Measurements from ENCODE around the gene CAMTA1. TPM values are rescaled to one million over a fixed set of nuclear protein-coding genes. Genes with fewer than 3 reads are reported as not detected.

The CAMTA1 gene
- total RNA-seq, 6 experiments from 2014 or later = 78.1 to 96.6 (median 86.1) TPM

DNA sequence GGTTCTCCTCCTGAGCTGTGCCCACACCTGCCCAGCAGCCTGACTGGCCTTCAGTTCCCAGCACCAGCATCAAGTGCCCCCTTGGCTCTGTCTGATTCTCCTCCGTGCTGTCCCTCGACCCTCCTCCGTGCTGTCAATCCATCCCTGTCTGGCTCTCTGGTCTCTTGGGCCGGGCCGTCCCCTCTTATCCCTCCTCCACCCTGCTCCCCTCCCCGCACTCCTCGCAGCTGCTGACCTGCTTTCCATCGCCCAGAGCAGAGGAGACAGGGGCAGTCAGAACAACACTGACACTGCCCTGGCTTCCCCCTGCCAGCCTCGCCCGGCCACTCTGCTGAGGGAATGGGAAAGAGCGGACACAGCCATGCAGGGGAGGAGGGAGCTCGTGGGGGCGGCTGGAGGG, 267.4 kb downstream of the CAMTA1 start:
- H3K36me3 Mint-ChIP-seq (ENCODE audit: low read depth) = no peaks in the 10 kb centered on the region; the same call in 1 of the 2 replicates
- DNase-seq = no peak
- peaks cover 65% of the 10 kb centered on the region for H3K27me3 Mint-ChIP-seq (ENCODE audit: insufficient read depth)
- TF ChIP-seq, protein P1, sequence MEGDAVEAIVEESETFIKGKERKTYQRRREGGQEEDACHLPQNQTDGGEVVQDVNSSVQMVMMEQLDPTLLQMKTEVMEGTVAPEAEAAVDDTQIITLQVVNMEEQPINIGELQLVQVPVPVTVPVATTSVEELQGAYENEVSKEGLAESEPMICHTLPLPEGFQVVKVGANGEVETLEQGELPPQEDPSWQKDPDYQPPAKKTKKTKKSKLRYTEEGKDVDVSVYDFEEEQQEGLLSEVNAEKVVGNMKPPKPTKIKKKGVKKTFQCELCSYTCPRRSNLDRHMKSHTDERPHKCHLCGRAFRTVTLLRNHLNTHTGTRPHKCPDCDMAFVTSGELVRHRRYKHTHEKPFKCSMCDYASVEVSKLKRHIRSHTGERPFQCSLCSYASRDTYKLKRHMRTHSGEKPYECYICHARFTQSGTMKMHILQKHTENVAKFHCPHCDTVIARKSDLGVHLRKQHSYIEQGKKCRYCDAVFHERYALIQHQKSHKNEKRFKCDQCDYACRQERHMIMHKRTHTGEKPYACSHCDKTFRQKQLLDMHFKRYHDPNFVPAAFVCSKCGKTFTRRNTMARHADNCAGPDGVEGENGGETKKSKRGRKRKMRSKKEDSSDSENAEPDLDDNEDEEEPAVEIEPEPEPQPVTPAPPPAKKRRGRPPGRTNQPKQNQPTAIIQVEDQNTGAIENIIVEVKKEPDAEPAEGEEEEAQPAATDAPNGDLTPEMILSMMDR (IDR thresholded peaks at IDR 0.05) = no peak
- H3K27ac Mint-ChIP-seq = no peak overlapping the region
- H3K4me1 Mint-ChIP-seq (ENCODE audit: low read depth) = no peaks in the 10 kb centered on the region
- H3K4me3 Mint-ChIP-seq = no peak overlapping the region
- no peaks in the 10 kb centered on the region; the same call in 1 of the 2 replicates for H3K9me3 Mint-ChIP-seq

GRCh38 chr1:7060745-7061144, 275.5 kb downstream of the CAMTA1 start:
- TF ChIP-seq, protein P1 (IDR thresholded peaks at IDR 0.05) = no peak
- Mint-ChIP-seq H3K36me3 (ENCODE audit: low read depth) (no peaks in the 10 kb centered on the region), H3K4me3 (no peak overlapping the region), H3K4me1 (ENCODE audit: low read depth) (no peaks in the 10 kb centered on the region), H3K9me3 (no peaks in the 10 kb centered on the region), H3K27ac (no peak overlapping the region), H3K27me3 (ENCODE audit: insufficient read depth) (peaks cover 51% of the 10 kb centered on the region)
- DNase-seq = no peak

- no peak overlapping the region for H3K27ac Mint-ChIP-seq
- no peak overlapping the region for H3K4me3 Mint-ChIP-seq
- TF ChIP-seq, protein P1 (IDR thresholded peaks at IDR 0.05) = no peak
- H3K27me3 Mint-ChIP-seq (ENCODE audit: insufficient read depth) = peaks cover 47% of the 10 kb centered on the region
- no peak for DNase-seq
- no peaks in the 10 kb centered on the region for H3K9me3 Mint-ChIP-seq
- no peaks in the 10 kb centered on the region for H3K36me3 Mint-ChIP-seq (ENCODE audit: low read depth)
- no peaks in the 10 kb centered on the region for H3K4me1 Mint-ChIP-seq (ENCODE audit: low read depth)
Measured at GRCh38 chr1:7062346-7063061, 277.2 kb downstream of the CAMTA1 start.

DNA sequence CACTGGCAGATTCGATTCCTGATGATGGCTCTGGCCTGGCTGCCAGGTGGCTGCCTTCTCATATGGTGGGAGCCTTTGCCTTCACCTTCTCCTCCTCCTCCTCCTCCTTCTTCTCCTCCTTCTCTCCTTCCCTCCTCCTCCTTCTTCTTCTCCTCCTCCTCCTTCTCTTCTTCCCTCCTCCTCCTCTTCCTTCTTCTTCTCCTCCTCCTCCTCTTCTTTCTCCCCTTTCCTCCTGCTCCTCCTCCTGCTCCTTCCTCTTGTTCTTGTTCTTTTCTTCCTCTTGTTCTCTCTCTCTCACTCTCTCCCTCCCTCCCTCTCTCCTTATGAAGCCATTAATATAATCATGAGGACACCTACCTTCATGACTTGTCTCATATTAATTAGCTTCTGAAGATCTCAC, 278.7 kb downstream of the CAMTA1 start:
- H3K4me3 Mint-ChIP-seq = no peak overlapping the region
- DNase-seq = no peak
- H3K36me3 Mint-ChIP-seq (ENCODE audit: low read depth) = no peaks in the 10 kb centered on the region
- TF ChIP-seq, protein P1 (IDR thresholded peaks at IDR 0.05) = no peak
- no peak overlapping the region for H3K27ac Mint-ChIP-seq
- H3K27me3 Mint-ChIP-seq (ENCODE audit: insufficient read depth) = peaks cover 46% of the 10 kb centered on the region
- H3K9me3 Mint-ChIP-seq = no peaks in the 10 kb centered on the region
- H3K4me1 Mint-ChIP-seq (ENCODE audit: low read depth) = no peaks in the 10 kb centered on the region

DNA sequence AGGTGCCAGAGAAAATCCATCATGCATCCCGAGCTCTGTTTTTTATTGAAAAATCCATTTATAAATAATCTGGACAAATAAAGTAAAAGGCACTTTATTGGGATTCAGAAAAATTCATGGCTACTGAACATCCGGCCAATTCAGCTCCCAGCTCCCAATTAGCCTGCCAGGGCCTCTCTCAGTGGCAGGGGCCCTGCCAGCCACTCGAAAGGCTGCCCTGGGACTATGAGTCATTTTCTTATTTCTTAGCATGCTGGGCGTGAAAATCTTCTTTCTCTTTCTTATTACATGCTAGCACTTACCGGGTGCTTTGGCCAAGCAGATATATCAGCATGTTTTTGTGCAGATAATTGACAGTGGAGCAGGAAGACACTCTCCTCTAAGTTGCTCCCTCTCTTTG, 283.3 kb downstream of the CAMTA1 start:
- H3K27ac Mint-ChIP-seq = no peak overlapping the region
- no peak overlapping the region for H3K4me3 Mint-ChIP-seq

More for the DNA sequence above, 283.3 kb downstream of the CAMTA1 start:
- peaks cover 45% of the 10 kb centered on the region for H3K27me3 Mint-ChIP-seq (ENCODE audit: insufficient read depth)
- TF ChIP-seq, protein P1 (IDR thresholded peaks at IDR 0.05) = no peak
- H3K36me3 Mint-ChIP-seq (ENCODE audit: low read depth) = no peaks in the 10 kb centered on the region
- no peak for DNase-seq
- no peaks in the 10 kb centered on the region for H3K9me3 Mint-ChIP-seq
- no peaks in the 10 kb centered on the region for H3K4me1 Mint-ChIP-seq (ENCODE audit: low read depth)
